Loucy (cell line): ENCODE measurements around the gene EVI5.

Experiments
- EZH2phosphoT487 ChIP-seq: fragments of 200-600 bp; IDR thresholded peaks from 2 replicates; pipeline ENCODE4 v1.6.1; 2018; ENCODE audit warnings: antibody characterized with exemption, mild to moderate bottlenecking, moderate library complexity, borderline replicate concordance
- TF ChIP-seq, protein P1 (sequence below): fragments of 200-600 bp; sonication (generic); conservative IDR thresholded peaks from 2 replicates; pipeline ENCODE4 v1.5.1; 2014; ENCODE audit warnings: mild to moderate bottlenecking, antibody characterized with exemption, low read length

DNA sequence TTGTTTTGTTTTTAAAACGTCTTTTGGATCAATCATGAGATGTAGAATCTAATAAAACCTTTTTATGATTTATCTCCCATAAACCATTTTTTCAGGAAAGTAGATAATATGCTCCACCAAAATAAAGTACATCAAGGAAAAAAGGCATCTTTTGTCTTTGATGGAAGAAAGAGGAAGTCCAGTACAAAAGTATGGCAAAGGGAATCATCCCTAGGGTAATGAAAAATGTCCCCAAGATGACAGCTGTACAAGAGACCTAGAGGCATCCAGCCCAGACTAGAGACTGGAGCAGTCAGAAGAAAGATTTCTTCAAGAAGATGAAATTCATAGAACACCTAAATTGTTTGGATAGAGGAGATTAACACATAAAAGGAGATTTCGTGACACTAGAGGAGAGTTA is 265.9 kb downstream of the EVI5 start:
- TF ChIP-seq, protein P1, sequence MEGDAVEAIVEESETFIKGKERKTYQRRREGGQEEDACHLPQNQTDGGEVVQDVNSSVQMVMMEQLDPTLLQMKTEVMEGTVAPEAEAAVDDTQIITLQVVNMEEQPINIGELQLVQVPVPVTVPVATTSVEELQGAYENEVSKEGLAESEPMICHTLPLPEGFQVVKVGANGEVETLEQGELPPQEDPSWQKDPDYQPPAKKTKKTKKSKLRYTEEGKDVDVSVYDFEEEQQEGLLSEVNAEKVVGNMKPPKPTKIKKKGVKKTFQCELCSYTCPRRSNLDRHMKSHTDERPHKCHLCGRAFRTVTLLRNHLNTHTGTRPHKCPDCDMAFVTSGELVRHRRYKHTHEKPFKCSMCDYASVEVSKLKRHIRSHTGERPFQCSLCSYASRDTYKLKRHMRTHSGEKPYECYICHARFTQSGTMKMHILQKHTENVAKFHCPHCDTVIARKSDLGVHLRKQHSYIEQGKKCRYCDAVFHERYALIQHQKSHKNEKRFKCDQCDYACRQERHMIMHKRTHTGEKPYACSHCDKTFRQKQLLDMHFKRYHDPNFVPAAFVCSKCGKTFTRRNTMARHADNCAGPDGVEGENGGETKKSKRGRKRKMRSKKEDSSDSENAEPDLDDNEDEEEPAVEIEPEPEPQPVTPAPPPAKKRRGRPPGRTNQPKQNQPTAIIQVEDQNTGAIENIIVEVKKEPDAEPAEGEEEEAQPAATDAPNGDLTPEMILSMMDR, result no peak
- TF ChIP-seq EZH2phosphoT487, result no peak
